GM11168 (cell line): ENCODE measurements around the gene LCN9.
"Not testable (repeated sequence)": the region's sequence is repeated elsewhere in the genome, so short reads cannot be mapped to it uniquely, and the experiment has no call there.

Experiments used
- in situ Hi-C: fragments of 300-500 bp; cut with MboI; formaldehyde crosslinking; loops from one replicate; pipeline ENCODE4 v1.12.0; 2022; ENCODE audit warnings: low sequenced_read_pairs; ENCODE audit not compliant: unreplicated experiment

The LCN9 gene, protein sequence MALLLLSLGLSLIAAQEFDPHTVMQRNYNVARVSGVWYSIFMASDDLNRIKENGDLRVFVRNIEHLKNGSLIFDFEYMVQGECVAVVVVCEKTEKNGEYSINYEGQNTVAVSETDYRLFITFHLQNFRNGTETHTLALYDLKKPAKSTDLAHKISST

GRCh38 chr9:135662758-135663450, at the start of gene LCN9:
Gene LCN9, plus strand, starts transcription at chr9:135663309. Its CDS starts 13 bp downstream, at chr9:135663322.
- in situ Hi-C loops: no loop called here

DNA sequence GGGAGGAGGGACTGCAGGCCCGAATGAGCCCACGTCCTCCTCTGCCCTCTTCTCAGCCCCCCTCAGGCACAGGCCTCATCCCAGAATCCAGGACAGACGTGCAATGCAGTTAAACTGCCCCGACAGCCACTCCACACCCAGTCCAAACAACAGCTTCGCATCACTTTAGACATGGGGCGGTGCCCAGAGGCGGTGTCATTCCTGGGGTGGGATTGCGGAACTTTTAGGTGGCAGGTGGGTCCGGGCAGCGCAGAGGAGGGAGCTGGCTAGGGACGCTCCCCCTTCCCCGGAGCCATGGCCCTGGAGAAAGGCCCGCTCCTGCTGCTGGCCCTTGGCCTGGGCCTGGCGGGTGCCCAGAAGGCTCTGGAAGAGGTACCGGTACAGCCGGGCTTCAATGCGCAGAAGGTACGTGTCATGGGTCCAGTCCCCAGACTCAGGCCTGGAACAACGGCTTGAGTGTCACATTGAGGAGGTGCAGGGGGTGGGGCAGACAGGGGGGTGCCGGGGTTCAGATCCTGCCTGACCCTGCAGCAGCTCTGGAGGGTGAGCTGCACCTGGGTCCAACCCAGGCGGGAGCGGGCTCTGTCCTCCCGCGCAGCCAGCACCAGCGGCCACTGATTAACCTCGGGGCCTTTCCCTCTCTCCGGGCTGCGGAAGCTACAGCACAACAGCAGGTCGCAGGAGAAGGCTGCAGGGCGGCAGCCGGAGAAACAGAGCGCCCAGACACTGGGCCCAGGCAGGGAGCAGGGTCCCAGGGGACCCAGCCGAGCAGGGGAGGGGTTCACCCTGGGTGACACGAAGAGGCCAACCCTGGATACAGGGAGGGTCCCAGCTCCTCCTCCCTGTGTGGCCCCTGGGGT, 48.9 kb upstream of the LCN9 start:
- in situ Hi-C loops: no loop called here

DNA sequence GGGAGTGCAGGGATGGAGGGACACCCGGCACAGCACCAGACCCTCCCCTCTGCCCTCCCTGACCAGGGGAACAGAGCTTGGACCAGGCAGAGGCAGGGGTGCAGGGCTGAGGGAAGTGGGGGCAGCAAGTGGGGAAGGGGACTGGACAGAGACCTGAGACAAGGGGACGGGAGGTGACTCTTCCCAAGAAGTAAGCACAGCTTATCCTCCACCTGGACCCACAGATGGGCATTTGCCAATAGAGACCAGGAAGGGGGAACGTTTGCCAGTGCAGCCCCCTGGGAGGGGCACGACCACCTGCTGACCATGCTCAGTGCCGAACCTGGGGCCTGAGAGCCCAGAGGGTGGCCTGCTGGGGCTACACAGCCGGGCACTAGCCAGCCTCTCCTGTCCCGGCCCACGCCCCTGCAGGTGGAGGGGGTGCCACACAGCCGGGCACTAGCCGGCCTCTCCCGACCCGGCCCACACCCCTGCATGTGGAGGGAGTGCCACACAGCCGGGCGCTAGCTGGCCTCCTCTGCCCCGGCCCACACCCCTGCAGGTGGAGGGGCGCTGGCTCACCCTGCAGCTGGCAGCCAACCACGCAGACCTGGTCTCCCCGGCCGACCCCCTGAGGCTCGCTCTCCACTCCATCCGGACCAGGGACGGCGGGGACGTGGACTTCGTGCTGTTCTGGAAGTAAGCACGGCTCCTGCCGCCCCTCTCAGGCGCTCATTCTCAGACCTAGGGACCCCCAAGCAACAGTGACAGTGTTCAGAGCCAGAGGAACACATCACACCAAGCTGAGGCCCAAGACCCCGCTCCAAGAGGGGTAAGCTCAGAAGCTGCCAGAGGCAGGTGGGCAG, 48.1 kb upstream of the LCN9 start:
- in situ Hi-C loops: no loop called here

DNA sequence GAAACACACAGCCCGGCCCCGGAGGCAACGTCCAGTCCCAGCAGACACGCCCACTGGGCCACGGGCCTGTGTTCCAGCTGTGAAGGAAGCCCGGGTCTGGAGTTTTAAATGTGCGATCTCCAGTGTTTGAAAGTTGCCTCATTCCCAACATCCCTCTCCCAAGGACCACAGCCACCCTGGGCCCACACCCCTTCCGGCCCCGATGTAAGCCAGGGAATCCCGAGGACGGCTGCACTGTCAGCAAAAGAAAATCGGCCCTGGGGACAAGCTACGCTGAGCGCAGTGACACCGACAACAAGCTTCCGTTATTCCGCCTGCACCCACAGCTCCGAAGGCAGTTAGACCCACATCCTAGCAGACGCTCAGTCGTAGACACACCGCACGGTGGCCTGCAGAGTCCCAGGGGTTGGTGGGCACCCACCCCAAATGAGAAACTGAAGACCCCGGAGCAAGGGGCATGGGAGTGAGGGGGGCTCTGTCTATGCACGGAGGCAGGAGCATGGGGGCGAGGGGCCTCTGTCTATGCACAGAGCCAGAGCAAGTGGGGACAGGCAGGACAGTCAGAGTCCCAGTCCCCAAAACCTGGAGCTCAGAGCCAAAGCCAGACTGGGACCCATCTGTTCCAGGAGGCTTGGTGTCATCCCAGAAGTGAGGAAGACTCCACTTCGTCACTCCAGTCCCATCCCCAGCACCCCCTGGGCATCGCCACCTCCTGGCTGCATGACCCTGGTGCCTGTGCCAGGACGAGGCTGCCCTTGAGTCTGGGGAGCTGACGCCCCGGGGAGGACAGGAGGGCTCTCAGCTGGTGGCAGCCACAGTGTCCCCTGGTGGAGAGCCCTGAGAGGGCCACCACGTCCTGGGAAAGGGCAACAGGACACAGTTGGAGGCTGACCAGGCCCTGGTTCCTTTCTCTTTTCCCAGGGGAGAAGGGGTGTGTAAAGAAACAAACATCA, 47.2 kb upstream of the LCN9 start:
- in situ Hi-C loops: no loop called here

- in situ Hi-C loops: no loop called here
Observed at GRCh38 chr9:135616619-135617537, 46.2 kb upstream of the LCN9 start.

DNA sequence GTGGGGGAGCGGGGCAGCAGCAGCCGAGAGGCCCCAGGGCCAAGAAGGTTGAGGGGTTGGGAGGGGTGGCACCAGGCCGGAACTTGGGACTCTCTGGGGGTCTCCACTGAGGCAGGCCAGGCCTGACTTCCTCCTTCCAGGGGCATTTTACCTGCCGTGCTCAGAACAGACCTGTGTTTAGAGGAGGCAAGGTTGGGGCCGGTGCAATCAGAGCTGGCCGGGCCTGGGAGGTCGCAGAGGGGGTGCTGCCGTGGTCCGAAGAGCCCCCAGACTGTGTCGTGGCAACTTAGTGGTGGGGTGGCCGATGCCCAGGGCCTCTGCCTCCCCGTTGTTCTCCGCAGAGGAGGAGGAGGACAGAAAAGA, 45.6 kb upstream of the LCN9 start:
- in situ Hi-C loops: no loop called here

DNA sequence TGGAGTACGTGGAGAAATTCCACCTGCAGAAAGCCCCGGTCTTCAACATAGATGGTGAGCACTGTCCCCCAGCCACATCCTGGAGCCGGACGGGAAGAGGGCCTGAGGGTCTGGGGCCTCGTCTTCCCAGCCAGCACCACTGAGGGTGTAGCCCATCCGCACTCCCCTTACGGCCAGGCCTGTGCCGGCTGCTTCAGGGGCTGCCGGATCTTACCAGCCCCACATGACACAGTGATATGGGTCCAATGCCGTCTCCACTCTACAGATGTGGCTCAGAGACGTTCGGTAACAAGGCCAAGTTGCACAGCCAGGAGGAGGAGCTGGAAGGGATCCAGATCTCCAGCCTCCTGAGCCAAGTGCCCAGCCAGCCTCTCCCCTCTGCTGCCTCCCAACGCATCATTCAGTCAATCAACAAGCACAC, 45.1 kb upstream of the LCN9 start:
- in situ Hi-C loops: no loop called here

DNA sequence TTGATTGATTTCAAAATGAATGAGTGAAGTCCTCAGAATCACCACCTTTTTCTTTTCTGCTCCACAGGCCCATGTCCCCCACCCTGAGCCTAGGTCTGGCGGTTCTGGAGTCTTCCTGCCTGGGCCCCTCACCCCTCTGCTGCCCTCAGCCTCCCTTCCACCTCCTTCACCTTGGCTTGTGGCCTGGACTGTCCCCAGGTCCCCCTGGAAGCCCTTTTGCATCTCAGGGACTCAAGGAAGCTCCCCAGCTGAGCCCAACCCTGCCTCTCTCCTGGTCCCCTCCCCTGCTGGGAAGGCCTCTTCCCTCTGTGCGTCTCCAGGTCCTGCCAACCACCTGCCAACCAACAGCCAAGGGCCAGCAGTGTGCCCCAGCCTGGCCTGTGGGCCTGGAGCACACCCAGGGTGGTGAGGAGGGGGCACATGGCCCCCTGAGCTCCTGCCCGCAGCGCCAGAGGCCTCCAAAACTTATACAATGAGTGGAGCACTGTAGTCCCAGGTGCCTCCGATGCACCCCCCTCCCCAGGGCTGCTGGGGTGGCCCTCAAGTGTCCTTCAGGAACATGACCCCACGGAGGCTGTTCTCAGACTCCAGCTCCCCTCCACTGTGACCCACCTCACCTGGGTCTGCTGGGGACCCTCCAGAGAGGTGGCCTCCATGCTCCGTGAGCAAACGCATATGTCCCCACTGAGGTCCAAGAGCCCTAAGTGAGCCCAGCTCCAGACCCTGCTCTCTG, 44.1 kb upstream of the LCN9 start:
- in situ Hi-C loops: no loop called here

DNA sequence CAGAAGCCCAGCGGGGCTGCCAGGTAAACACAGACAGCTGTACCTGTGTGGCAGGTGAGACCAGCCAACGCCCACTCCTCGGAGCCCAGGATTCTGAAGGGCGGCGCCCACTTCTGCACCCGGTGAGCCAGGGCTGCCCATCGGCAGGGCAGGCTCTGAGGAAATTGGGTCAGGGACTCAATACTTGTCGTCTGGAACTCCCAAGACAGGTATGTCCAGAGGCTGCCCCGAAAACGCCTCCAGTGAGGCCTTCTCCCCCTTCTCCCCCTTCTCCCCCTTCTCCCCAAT, 43.6 kb upstream of the LCN9 start:
- in situ Hi-C loops: no loop called here

DNA sequence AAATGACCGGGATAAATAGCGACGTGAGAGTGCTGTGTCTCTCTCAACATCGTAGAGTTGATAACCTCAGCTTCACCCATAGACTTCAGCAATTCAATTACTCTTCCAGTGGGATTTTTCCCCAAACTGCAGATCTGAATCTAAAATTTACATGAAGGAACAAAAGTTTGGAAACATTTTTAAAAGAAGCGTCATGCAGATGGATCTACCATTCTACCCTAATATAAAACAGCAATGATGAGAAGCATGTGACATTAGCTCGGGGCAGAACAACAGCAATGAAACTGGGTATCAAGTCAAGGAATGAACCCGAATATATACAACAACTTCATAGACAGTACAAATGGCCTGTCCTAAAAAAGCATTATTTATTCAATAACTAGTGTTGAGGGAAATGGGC, 42.6 kb upstream of the LCN9 start:
- in situ Hi-C loops: no loop called here

DNA sequence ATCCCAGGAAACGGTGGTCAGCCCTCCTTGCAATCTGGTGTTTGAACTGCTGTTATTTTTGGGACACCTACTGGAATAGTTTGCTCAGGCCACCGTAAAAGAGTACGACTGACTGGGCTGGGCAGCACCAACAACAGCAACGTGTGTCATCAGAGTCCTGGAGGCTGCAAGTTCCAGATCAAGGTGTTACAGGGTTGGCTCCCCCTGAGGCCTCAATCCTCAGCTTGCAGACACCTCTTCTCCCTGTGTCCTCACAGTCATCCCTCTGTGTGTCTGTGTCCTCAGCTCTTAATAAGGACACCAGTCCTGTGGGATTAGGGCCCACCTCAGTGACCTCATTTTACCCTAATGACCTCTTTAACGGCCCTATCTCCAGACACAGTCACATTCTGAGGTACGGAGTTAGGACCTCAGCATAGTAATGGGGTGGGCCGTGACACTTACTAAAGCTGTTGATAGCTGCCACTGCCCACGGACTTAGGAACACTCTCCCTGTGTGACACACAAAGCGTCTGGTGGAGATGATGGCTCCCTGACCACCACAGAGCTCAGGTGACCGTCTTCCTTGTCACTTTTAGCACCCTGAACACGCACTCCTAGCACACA, 40.6 kb upstream of the LCN9 start:
- in situ Hi-C loops: no loop called here

DNA sequence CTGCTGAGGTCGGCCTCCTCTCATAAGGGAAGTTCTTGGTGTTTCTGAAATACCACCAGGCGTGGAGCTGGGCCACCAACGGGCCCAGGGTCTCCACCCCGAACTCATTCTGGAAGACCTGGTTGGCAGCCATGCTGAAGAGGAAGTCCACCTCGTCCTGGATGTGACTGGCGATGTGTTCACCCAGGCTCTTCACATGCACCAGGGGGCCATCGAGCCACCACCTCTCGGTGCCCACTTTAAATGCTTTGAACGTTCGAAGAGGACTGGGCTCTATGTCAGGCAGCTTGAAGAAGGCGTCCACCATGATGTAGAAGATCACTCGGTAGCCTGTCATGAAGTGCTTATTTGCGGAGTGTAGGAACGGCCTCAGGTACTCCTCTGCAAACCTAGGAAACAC, 38.8 kb upstream of the LCN9 start:
- in situ Hi-C loops: no loop called here

- in situ Hi-C loops: no loop called here
Observed at GRCh38 chr9:135632841-135633240, 30.3 kb upstream of the LCN9 start.

DNA sequence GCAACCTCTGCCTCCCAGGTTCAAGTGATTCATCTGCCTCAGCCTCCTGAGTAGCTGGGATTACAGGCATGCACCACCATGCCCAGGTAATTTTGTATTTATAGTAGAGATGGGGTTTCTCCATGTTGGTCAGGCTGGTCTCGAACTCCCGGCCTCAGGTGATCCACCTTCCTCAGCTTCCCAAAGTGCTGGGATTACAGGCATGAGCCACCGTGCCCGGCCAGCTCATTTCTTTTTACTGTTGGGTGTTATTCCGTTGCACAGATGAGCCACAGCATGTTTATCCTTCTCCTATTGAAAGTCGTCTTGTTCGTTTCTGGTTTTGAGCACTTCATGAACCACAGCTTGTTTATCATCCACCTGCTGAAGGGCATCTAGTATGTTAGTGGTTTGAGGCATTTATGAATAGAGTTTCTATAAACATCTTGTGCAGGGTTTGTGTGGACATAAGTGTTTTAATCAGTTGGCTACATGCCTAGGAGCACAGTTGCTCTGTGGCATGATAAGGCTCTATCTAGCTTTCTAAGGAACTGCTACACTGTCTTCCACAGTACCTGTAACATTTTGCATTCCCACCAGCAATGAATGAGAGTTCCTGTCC, 26.1 kb upstream of the LCN9 start:
- in situ Hi-C loops: not testable (repeated sequence)

GRCh38 chr9:135639196-135639595, 23.9 kb upstream of the LCN9 start, which contains the start of gene GLT6D1:
Gene GLT6D1, minus strand, starts transcription at chr9:135639540. Its CDS starts 353 bp downstream, at chr9:135639187.
- in situ Hi-C loops: no loop called here

DNA sequence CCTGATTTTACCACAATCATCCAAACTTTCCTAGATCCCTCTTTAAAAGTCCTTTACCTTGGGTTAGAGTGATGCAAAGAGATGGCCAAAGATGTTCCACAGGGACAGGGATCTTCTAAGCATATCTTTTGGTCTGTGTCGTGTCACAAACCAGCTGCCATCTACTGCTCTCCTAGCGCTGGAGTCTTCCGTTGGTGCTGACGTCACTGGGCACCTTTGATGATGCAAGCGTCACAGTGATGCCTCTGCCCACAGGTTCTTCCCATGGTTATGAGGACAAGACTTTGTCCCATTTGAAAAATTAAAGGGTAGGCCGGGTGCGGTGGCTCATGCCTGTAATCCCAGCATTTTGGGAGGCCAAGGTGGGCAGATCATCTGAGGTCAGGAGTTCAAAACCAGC, 22.1 kb upstream of the LCN9 start:
- in situ Hi-C loops: no loop called here

DNA sequence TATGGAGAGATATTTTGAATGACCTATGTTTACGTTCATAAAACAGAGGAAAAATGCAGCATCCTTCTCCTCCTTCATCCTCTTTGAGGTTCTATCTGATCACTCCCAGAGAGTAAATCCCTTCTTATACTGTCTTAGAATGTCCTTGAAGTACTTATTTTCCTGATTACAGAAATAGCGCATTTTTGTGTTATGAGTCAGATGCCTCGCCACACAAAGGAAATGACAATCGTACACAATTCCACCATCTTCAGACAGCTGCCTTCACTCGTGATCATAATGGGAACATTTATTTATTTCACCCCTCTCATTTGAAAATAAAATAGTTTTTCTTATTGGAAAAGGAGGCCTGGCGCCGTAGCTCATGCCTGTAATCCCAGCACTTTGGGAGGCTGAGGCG, 21.4 kb upstream of the LCN9 start:
- in situ Hi-C loops: no loop called here
